HG03196 (cell line): ENCODE measurements around the gene TAF1.
"Not testable (repeated sequence)": the region's sequence is repeated elsewhere in the genome, so short reads cannot be mapped to it uniquely, and the experiment has no call there.

Experiments
- ATAC-seq: cut with Tn5 transposase; IDR thresholded peaks from one replicate; pipeline ENCODE4 v1.9.1; 2021; ENCODE audit not compliant: unreplicated experiment

The TAF1 gene

GRCh38 chrX:71416260-71416659, 50.1 kb downstream of the TAF1 start:
- not testable (repeated sequence) for ATAC-seq

DNA sequence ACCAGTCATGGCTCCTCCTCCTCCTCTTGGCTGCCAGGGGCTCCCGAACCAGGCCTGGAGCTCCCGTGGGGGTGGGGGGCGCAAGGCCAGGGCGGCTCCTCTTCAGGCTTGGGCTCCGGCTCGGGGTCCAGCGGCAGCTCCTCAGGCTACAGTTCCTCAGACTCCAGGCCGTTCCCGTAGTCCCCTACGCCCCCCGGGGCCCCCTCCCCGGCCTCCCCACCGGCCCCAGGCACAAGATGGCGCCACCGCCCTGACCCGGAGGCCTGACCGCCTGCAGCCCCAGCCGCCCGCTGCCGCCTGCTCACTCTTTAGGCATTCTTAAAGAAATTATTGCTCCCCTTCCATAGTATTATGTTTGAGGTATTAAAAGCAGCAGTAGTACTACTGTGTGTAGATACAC, 54.5 kb downstream of the TAF1 start:
- no peak for ATAC-seq

- no peak for ATAC-seq
These were observed 66.6 kb downstream of the TAF1 start for GRCh38 chrX:71432733-71433132.

DNA sequence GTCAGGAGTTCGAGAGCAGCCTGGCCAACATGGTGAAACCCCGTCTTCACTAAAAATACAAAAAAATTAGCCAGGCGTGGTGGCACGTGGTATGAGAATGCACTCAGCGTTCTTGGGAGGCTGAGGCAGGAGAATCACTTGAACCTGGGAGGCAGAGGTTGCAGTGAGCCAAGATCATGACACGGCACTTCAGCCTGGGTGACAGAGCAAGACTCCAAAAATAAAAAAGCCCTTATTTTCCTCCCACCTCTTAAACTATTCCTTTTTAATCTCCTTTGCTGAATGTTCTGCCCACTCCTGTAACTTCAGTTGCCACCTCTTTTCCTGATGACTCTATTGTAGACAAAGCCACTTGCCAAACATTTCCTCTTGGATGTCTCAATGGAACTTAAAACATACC, 72.6 kb downstream of the TAF1 start:
- no peak for ATAC-seq

- ATAC-seq, result no peak
These were observed 73.3 kb downstream of the TAF1 start for GRCh38 chrX:71439420-71439819.

- no peak for ATAC-seq
These were observed 73.7 kb downstream of the TAF1 start for GRCh38 chrX:71439896-71440295.

- ATAC-seq, result no peak
These were observed 74.2 kb downstream of the TAF1 start for GRCh38 chrX:71440401-71440800.

DNA sequence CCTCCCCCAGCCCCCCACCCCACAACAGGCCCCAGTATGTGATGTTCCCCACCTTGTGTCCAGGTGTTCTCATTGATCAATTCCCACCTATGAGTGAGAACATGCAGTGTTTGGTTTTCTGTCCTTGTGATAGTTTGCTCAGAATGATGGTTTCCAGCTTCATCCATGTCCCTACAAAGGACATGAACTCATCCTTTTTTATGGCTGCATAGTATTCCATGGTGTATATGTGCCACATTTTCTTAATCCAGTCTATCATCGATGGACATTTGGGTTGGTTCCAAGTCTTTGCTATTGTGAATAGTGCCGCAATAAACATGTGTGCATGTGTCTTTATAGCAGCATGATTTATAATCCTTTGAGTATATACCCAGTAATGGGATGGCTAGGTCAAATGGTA, 75.7 kb downstream of the TAF1 start:
- ATAC-seq, result not testable (repeated sequence)

DNA sequence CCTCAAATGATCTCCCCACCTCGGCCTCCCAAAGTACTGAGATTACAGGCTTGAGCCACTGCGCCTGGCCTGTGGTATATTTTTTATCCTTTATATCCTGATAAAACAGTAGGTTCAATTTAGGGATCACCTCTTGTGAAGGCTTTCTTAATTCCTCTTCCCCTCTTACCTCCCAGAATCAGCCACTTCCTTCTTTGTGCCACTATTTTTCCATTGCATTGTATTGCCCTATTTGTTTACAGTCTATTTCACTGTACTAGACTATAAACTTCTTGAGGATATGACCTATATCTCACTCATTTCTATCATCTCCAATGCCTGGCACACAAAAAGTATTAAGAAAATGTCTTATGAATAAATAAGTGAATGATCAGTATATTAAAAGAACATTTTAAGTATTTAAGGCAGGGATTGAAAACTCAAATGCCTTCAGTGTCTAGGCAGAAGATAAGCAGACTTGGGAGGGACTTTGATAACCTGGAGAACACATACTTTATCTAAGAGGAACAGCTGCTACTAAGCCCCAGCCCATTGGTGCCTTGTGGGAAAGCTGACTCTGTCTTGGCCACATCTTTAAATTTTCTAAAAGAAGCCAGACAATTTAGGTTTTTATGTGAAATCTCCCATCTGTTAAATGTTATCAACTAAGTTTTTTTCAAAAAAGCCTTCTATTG, 84.4 kb downstream of the TAF1 start:
- ATAC-seq, result no peak

DNA sequence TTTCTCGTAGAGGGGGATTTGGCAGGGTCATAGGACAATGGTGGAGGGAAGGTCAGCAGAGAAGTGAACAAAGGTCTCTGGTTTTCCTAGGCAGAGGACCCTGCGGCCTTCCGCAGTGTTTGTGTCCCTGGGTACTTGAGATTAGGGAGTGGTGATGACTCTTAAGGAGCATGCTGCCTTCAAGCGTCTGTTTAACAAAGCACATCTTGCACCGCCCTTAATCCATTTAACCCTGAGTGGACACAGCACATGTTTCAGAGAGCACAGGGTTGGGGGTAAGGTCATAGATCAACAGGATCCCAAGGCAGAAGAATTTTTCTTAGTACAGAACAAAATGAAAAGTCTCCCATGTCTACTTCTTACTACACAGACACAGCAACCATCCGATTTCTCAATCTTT, 85.4 kb downstream of the TAF1 start:
- not testable (repeated sequence) for ATAC-seq

GRCh38 chrX:71453056-71453455, 86.9 kb downstream of the TAF1 start:
- ATAC-seq, result no peak

GRCh38 chrX:71454222-71454621, 88.1 kb downstream of the TAF1 start:
- ATAC-seq, result no peak

GRCh38 chrX:71458866-71459265, 92.7 kb downstream of the TAF1 start:
- ATAC-seq, result no peak

DNA sequence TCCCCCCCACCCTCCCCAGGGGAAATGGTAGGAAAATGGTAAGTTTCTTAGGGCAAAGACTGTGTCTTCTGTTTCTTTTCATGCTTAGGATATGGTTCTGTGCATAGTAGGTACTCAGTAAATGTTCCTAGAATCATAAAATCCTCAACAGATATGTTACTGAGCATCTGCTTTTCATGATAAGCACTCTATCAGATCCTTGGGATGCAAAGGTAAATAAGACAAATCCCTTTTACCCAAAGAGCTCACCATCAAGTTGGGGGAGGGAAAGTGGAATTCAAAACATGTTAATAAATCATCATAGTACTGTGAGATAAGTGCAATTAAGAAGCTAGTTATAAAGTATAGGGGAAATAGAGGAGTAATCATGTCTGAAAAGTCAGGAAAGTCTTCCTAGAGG, 98.8 kb downstream of the TAF1 start:
- no peak for ATAC-seq

GRCh38 chrX:71466979-71467523, 100.9 kb downstream of the TAF1 start:
- ATAC-seq, result no peak

DNA sequence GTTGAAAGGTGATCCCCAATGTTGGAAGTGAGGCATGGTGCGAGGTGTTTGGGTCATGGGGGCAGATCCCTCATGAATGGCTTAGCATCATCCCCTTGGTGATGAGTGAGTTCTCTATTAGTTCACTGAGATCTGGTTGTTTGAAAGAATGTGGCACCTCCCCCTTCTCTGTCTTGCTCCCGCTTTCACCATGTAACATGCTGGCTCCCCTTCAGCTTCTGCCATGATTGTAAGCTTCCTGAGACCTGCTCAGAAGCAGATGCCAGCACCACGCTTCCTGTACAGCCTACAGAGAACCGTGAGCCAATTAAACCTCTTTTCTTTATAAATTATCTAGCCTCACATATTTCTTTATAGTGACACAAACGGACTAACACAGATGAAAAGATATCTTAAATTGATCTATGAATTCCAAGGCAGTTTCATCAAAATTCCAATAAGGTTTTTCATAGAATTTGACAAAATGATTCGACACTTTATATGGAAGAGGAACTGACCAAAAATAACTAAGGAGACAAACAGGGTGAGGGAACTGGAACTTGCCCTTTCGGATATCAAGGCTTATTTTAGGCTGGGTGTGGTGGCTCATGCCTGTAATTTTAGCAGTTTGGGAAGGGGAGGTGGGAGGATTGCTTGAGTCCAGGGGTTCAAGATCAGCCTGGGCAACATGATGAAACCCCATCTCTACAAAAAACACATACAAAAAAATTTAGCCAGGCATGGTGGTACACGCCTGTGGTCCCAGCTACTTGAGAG, 109.8 kb downstream of the TAF1 start:
- no peak for ATAC-seq

- ATAC-seq, result no peak
These were observed 116.2 kb downstream of the TAF1 start for GRCh38 chrX:71482228-71482958.

DNA sequence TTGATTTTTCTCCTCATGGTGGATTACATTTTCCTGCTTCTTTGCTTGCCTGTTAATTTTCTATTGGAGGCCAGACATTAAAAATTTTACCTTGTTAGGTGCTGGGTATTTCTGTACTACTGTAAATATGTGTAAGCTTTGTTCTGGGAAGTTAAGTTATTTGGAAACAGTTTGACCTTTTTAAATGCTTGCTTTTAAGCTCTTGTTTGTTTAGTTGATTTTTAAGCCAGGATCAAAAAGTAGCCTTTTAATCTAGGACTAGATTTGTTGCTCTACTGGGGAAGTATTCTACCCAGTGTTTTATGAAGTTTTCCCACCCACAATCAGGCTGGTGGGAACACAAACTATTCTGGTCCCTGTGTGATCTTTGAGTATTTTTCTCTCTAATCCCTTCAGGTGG, 121.7 kb downstream of the TAF1 start:
- ATAC-seq, result no peak

- ATAC-seq, result no peak
These were observed 123.4 kb downstream of the TAF1 start for GRCh38 chrX:71489540-71489939.

GRCh38 chrX:71492231-71493065, 126.3 kb downstream of the TAF1 start:
- no peak for ATAC-seq

DNA sequence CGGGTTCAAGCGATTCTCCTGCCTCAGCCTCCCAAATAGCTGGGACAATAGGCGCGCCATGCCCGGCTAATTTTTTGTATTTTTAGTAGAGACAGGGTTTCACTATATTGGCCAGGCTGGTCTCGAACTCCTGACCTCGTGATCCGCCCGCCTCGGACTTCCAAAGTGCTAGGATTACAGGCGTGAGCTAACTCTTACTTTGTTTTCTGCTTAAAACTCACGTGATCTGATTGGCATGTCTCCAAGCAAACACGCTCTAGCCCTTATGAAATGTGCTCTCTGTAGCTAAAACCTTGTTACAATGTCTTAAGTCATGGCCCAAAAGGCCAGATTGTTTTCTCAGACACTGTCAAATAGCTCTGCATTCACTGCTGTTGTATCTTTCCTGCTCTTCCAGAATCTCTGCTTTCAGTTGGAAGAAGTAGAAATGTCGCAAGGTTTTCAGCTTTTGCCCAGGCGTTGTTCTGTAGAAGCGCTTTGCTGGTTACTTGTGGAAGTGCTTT, 127.0 kb downstream of the TAF1 start:
- no peak for ATAC-seq
